RKO (cell line): ENCODE results near the gene NOXA1.
A peak's percentile ranks its signal among the peaks of the same experiment; 100 is the strongest.

Experiments
- DNase-seq: peaks from one replicate; pipeline ENCODE4 v3.0.0-alpha.2; 2016; ENCODE audit warnings: low spot score

The NOXA1 gene

DNA sequence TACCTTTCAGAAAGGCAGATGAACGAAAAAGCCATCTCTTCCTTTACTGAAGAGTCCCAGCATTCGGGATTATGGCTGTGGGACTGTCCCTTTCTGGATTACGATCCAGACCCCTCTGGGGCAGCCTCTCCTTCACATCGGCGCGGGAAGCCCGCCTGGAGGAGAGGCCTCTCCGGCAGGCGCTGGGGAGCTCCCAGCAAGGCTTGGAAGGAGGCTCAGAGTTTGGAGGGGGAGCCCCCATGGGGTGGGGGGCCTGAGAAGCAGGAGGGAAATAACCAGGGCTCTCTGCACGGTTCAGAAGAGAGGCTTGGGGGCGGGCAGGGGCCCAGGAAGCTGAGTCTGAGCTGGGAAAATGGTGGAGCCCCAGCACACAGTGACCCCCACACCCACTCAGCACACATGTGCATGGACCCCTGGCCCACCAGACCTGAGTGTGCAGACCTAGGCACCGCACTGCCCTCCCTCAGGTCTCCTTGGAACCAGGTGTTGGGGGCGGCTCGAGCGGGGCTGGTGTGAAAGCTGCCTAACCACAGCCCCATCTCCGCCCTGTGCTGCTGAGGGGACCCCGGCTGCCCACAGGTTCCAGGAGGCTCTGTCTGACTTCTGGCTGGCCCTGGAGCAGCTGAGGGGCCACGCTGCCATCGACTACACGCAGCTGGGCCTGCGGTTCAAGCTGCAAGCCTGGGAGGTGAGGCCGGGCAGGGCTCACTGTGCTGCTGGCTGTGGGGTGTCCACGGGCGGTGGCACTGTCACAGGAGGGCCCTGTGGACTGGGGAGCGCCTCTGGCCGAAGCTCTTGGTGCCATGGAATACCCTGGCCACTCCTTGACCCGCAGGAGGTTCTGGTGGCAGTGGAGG, 4.5 kb downstream of the NOXA1 start:
- no peak for DNase-seq

DNA sequence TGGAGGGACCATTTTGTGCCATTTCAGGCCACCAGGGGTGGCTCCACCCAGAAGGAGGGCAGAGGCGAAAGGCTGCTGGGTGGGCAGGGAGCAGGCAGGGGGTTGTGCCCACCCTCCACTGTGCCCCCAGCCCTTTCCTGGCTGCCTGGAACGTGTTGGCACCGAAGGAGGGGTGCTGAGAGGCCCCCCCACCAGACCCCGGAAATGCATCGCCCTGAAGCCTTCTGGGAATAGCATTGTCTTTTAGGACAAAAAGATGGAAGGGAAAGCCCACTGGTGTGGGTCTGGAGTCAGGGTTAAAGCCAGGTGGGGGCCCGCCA, 5.1 kb downstream of the NOXA1 start:
- no peak for DNase-seq

DNA sequence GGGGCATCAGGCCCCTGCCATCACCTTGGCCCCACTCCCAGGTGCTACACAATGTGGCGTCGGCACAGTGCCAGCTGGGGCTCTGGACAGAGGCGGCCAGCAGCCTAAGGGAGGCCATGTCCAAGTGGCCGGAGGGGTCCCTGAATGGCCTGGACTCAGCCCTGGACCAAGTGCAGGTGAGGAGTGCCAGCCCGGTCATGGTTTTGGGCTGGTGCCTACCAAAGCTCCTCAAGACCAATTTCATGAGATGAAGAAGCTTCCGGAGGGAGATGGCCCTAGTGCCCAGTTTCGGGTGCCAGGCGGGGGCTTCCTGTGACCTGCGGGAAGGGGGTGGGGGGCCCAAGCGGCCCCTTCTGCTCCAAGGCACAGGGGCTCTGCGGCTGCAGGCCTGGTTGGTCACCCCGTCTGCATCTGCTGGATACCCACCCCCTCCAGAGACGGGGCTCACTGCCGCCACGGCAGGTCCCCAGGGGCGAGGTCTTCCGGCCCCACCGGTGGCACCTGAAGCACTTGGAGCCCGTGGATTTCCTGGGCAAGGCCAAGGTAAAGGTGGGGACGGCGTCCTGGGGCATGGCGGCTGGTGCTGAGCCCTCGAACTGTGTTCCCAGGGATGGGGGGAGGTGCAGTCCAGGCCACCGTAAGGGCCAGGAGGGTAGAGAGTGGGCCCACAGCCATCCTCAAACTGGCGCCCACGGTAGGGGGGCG, 5.8 kb downstream of the NOXA1 start:
- no peak for DNase-seq

DNA sequence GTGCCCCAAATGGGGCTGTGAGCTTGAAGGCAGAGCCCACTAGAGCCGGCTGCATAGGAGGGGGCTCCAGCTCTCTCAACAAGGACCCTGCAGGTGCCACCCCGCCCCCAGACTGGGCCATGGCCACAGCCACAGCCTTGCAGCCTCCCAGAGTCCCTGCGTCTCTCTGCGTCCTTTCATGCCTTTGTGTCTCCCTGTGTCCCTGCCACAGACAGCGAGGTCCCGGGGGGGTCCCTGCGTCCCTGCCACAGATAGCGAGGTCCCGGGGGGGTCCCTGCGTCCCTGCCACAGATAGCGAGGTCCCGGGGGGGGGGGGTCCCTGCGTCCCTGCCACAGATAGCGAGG, 6.3 kb downstream of the NOXA1 start:
- no peak for DNase-seq

DNA sequence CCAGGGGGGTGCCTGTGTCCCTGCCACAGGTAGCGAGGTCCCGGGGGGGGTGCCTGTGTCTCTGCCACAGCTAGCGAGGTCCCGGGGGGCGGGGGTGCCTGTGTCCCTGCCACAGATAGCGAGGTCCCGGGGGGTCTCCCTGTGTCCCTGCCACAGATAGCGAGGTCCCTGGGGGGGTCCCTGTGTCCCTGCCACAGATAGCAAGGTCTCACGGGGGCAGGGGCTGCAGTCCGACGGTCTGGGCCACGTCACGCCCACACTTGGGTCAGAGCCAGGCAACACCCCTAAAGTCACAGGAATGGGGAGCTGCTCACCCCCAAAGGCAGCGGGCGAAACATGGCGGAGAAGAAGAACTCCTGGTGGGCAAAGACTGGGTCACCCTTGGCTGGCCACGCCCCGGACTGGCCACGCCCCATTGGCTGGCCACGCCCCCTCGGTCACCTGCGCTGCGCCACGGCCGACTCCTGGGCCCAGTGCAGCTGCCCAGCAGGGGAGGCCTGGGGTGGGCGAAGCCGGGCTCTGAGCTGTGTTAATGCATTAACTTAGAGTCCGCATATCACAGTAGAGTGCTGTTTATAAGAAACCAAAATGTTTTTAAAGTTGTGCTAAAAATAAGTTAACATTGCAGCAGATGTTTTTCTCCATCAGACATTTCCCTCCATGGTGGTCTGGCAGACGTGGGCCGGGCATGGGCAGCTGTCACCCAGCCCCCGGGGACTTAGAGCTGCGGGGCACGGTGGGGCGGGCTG, 7.0 kb downstream of the NOXA1 start:
- DNase-seq, result peak; percentile 44

DNA sequence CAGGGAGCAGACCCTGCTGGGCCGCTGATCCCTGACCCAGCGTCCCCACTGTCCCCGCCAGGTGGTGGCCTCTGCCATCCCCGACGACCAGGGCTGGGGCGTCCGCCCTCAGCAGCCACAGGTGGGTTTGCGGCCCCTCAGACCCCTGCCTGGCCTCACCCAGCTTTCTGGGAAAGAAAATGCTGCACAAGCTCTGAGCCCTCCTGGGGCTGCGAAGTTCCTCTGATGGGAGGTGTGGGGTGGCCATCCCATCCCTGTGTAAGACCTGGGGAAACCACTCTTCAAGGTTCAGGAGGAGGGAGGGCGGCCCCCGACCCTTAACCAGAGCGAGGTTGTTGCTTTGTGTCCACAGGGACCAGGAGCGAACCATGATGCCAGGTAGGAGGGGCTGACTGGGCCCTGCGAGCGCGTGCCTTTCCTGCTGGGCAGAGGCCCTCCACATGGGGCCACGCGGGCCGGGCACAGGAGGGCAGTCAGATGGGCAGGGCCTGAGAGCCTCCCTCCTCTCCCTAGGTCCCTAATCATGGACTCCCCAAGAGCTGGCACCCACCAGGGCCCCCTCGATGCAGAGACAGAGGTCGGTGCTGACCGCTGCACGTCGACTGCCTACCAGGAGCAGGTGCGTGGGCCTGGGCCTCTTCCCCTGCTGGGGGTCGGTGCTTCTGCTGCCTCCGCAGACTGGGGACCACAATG, 7.7 kb downstream of the NOXA1 start:
- no peak for DNase-seq

DNA sequence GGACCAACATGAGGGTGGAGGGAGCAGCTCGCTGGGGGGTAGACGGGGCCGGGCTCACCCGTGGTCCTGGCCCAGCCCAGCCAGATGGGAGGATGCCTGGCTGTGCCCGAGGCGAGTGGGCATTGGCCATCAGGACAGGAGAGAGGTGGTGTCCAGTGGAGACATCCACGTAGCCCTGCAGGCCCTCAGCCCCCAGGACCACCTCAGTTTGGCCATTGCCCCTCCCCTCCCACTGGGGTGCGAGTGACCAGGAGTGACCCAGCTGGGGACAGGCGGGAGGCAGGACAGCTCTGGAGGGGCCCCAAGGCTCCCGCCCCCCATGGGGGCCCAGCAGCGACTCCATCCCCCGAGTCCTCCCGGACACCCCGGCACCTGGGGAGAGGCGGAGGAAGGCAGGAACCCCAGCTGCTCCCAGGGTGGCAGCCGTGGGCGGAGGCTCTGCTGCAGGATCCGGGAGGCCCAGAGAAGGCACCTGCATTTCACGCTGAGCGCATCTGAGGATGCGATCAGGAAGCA, 8.3 kb downstream of the NOXA1 start:
- DNase-seq, result no peak

DNA sequence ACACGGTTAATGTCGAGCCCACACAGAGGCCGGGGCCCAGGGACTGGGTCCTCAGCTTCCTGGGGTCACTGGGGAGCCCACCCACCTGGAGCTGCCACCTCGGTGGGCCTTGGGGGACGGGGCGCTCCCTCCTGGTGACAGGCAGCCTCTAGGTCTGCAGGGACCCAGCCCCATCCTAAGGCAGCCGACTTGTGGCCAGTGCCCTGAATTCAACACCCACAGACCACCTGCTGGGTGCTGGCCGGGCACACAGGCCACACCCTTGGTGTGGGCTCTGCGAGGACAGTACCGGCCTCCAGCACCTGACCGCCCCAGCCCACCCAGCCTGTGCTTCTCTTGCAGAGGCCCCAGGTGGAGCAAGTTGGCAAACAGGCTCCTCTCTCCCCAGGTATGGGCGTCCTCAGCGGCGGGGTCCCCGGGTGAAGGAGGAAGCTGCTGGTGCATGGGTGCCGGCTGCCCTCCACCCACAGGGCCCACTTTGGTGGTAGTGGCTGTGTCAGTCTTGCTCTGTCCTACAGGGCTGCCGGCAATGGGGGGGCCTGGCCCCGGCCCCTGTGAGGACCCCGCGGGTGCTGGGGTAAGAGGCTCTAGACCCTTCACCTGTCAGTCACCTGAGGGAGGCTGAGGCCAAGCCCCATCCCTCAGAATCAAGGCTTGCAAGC, 9.6 kb downstream of the NOXA1 start:
- DNase-seq, result no peak

DNA sequence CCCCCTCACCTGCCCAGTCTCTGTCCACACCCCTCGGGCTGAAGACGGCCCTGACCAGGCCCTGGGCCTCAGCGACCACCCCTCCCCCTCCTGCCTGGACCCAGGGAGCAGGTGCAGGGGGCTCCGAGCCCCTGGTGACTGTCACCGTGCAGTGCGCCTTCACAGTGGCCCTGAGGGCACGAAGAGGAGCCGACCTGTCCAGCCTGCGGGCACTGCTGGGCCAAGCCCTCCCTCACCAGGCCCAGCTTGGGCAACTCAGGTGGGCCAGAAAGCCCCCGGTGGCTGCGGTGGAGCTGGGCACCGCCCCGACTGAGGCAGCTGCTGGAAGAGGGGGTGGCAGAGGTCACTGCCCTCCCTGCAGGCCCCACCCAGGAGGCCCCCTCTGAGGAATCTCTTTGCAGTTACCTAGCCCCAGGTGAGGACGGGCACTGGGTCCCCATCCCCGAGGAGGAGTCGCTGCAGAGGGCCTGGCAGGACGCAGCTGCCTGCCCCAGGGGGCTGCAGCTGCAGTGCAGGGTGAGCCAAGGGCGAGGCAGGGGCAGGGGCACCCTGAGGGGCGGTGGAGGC, 10.2 kb downstream of the NOXA1 start:
- DNase-seq, result no peak

DNA sequence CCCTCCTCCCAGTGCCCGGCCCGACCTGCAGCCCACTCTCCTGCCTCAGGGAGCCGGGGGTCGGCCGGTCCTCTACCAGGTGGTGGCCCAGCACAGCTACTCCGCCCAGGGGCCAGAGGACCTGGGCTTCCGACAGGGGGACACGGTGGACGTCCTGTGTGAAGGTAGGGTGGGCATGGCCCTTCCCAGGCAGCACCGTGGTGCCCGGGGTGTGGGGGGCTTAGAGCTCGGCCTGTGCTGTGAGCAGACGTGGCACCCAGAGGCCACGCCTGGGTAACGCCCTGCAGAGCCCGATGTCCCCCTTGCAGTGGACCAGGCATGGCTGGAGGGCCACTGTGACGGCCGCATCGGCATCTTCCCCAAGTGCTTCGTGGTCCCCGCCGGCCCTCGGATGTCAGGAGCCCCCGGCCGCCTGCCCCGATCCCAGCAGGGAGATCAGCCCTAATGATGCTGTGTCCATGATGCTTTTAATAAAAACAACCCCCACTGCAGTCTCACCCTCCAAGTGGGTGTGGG, 10.8 kb downstream of the NOXA1 start:
- no peak for DNase-seq

DNA sequence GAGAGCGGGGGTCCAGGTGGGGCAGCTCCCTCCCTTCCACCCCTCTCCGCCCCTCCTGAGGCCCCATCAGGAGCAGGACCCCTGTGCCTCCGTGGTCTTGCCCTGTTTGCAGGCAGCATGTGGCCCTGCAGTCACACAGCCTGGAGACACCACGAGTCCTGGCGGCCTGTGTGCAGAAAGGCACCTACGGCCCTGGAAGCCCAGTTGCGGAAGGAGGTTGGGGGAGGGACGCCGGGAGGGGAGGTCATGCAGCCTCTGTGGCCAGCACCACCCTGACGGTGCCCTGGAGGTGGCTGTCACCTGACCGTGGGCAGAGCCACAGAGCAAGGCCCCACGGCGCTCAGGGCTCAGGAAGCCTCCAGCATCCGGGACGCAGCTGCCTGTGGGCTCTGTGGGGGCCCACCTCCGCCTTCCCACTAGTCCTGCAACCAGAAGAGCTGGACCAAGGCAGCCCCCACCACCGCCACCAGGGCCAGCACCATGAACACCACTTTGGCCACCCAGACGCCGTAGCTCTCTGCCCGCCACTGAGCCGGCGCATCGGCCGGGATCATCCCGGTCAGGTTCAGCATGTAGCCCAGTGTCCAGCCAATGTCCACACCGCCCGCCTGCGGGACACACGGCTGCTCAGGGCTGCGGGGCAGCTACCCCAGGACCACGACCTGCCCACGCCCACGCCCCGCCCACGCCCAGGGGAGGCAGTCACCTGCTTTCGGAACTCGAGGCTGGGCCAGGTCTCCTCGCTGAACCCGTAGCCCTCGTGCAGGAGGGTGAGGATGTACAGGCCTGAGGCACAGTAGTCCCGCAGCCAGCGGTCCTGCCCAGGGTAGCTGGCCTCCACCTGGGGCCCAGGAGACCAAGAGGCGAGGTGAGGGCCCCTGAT, 11.5 kb downstream of the NOXA1 start:
- no peak for DNase-seq

DNA sequence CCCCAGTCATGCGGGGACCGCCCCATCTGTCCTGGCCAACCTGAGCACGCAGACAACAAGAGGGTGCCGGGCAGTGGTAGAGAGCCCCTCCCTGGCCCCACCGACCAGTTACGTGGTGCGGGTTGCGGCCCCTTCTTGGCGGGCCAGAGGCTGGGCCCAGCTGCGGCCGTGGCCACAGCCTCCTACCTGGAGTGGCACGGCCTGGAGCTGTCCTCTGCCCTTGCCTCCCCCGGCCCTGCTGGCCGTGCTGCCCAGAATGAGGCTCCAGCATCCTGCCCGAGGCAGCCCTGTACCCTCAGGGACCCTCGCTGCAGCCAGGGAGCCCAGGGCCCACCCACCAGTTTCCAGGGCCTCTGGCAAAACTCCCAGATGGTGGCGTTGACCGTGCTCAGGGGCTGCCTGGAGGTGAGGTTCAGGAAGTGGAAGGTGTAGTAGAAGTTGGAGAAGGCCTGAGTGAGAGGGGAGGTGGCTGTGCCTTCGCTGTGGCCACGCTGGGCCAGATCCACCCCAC, 12.2 kb downstream of the NOXA1 start:
- no peak for DNase-seq

DNA sequence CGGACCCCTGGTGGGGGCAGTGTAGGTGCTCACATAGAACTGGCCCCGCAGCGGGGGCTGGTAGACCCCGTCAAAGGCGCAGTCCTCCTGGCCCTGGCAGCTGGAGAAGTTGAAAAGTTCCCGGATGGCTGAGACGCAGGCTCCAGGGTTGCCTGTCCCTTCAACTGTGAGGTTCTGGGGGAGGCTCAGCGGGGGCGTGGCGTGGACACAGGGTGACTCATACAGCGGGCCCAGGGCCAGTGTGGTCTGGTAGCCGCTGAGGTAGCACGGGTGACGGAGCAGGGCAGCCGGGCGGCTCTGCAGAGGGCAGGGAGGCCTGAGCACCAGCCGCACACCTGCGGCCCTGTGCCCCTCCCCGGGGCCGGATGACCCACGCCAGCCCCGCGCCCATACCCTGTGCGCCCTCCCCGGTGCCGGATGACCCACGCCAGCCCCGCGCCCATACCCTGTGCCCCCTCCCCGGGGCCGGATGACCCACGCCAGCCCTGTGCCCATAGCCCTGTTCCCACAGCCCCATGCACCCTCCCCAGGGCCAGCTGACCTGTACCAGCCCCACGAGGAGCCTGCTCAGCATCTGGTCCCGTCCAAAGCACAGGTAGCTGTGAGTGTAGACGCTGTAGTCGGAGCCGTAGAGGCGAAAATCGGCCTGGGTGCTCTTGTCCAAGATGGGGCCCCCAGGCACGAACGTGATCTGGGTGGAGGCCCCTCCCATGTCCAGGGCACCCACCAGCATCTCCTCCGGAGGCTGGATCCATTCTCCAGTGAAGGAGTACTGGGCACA, 13.0 kb downstream of the NOXA1 start:
- peak; percentile 92 for DNase-seq

DNA sequence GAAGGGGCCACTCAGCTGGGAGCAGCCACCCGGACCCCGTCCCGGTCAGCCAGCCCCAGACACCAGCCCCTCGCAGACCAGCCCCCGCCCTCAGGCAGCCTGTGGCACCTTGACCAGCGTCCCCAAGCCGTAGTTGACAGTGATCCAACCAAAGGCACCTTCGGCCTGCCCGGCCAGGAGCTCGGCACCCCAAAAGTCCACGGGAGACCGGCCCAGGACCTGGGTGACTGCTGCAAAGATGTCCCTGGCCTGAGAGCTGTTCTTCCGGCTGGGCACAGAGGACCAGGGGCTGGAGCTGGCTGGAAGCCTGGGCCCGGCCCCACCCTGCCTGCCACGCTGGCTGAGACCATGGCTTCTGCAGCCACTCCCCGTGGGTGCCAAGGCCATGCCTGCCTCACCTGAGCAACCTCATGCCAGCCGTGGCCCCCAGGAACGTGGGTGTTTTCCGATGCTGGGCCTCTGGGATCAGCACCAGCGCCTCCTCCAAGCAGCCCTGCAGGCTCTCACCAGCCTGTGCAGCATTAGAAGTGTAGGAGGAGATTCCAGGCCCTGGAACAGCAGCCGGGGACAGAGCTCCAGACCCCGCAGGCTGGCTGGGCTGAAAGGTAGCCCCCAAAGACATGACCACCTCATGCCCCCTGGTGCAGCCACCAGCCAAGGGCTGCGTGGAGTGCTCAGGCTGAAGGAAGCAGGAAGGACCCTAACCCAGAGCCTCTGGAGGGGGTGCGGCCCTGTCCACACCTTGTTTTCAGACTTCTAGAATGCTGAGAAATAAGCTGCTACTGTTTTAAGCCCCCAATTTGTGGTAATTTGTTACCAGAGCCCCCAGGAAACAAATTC, 13.8 kb downstream of the NOXA1 start:
- no peak for DNase-seq

DNA sequence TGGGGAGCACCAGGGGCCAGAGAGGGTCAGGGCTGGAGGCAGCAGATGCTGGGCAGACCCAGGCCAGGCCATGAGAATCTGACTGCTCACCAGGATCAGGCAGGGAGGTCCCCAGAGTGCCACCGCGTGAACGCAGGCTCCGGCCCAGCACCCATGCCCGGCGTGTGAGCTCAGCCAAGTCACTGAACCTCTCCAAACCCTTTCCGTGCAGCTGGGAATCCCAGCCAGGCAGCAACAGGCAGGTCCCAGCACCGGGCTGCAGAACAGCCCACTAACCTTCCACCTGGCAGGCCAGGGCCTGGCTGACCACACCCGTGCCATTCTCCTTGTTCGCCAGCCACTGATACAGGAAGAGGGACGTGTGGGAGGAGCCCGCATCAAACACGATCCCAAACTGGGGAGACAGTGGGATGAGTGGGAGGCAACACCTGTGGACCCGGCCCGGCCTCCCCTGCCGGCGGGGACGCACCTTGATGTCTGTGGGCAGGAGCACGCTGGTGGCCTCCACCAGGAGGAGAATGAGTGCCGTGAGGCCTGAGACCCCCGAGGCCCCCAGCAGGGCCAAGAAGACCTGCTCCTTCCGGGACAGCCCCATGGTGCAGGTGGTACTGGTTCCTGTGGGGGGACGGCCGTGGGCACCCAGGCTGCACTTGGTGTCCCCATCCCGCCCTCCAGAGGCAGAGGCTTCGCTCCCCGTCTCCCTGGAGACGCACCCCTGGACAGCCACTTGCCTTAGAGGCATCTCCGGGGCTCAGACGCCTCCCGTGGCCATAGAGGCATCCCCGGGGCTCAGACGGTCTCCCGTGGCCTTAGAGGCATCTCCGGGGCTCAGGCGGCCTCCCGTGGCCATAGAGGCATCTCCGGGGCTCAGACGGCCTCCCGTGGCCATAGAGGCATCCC, 14.7 kb downstream of the NOXA1 start:
- no peak for DNase-seq

DNA sequence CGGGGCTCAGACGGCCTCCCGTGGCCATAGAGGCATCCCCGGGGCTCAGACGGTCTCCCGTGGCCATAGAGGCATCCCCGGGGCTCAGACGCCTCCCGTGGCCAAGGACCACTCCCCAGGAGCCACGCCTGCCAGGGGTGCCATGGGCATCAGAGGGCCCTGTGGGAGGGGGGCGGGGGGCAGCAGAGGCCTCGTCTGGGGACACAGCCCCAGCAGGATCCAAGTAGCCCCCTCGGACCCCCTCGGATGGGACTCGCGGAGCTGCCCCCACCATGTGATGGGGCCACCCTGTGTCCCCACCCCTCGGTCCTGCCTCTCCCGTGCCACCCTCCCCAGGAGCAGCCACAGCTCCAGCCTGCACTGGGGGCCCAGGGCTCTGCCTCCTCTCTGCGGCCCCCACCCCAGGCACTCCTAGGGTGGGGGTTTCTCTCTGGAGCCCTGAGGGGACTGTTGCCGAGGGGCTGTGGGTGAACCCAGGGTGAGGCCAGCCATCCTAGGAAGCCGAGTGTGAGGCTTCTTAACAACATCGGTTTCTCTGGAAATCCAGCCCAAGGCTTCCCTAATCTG, 15.5 kb downstream of the NOXA1 start:
- no peak for DNase-seq
